Keratinocyte (primary cell): ENCODE data around the gene CCDC102B.

Experiments used
- EZH2 ChIP-seq: IDR thresholded peaks from one replicate; pipeline ENCODE4 v1.6.1; 2012; ENCODE audit warnings: inconsistent platforms, mild to moderate bottlenecking, low read length, moderate library complexity
- TF ChIP-seq, protein P1 (sequence below), 3 experiments: IDR thresholded peaks in 1 of 3; conservative IDR thresholded peaks in 1 of 3; optimal IDR thresholded peaks in 1 of 3; 2 replicates in 2 of 3; 3 replicates in 1 of 3; pipeline versions ENCODE3 to v1.5.1; 2011; ENCODE audit warnings: low read length in 3 of 3, mild to moderate bottlenecking in 3 of 3, moderate library complexity in 2 of 3, control low read depth in 1 of 3, inconsistent platforms in 1 of 3; ENCODE audit not compliant: insufficient read depth in 2 of 3; ENCODE audit errors: extremely low read depth in 1 of 3

GRCh38 chr18:68928762-68929675 is 131.1 kb downstream of the CCDC102B start:
- TF ChIP-seq, protein P1, sequence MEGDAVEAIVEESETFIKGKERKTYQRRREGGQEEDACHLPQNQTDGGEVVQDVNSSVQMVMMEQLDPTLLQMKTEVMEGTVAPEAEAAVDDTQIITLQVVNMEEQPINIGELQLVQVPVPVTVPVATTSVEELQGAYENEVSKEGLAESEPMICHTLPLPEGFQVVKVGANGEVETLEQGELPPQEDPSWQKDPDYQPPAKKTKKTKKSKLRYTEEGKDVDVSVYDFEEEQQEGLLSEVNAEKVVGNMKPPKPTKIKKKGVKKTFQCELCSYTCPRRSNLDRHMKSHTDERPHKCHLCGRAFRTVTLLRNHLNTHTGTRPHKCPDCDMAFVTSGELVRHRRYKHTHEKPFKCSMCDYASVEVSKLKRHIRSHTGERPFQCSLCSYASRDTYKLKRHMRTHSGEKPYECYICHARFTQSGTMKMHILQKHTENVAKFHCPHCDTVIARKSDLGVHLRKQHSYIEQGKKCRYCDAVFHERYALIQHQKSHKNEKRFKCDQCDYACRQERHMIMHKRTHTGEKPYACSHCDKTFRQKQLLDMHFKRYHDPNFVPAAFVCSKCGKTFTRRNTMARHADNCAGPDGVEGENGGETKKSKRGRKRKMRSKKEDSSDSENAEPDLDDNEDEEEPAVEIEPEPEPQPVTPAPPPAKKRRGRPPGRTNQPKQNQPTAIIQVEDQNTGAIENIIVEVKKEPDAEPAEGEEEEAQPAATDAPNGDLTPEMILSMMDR (optimal IDR thresholded peaks at IDR 0.05 in 1 of 3, IDR thresholded peaks at IDR 0.05 in 1 of 3, conservative IDR thresholded peaks at IDR 0.05 in 1 of 3; ENCODE audit: extremely low read depth in 1 of 3, insufficient read depth in 2 of 3, low read length in 3 of 3), result no peak
- TF ChIP-seq EZH2, result no peak
